OCI-LY7 (cell line): ENCODE data around the gene SNX27.

Experiments used
- EZH2phosphoT487 ChIP-seq: fragments of 200-600 bp; sonication (generic); IDR thresholded peaks from 2 replicates; pipeline ENCODE4 v1.6.1; 2018; ENCODE audit warnings: low read depth, borderline replicate concordance, mild to moderate bottlenecking, mixed run types, antibody characterized with exemption, low read length, moderate library complexity, mixed read lengths
- TF ChIP-seq, protein P1 (sequence below): fragments of 200-600 bp; sonication (generic); conservative IDR thresholded peaks from 2 replicates; pipeline ENCODE4 v1.5.1; 2014; ENCODE audit warnings: mild to moderate bottlenecking, antibody characterized with exemption, low read length, moderate library complexity, mixed read lengths

DNA sequence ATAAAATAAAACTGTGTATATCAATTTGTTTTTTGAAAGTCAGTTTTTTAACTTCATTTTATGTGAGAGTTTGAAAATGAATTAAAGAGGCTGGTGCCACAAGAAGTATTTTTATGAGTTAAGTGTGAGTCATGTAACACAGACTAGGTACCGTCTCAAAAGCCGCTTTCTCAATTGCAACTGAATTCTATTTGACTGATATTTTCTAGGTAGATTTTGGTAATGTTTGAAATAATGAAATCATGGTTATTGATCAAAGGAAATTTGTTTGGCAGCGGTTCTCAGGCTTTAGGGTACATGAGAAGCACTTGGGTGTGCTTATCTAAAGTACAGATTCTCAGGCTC, 4.6 kb downstream of the SNX27 start:
- TF ChIP-seq, protein P1, sequence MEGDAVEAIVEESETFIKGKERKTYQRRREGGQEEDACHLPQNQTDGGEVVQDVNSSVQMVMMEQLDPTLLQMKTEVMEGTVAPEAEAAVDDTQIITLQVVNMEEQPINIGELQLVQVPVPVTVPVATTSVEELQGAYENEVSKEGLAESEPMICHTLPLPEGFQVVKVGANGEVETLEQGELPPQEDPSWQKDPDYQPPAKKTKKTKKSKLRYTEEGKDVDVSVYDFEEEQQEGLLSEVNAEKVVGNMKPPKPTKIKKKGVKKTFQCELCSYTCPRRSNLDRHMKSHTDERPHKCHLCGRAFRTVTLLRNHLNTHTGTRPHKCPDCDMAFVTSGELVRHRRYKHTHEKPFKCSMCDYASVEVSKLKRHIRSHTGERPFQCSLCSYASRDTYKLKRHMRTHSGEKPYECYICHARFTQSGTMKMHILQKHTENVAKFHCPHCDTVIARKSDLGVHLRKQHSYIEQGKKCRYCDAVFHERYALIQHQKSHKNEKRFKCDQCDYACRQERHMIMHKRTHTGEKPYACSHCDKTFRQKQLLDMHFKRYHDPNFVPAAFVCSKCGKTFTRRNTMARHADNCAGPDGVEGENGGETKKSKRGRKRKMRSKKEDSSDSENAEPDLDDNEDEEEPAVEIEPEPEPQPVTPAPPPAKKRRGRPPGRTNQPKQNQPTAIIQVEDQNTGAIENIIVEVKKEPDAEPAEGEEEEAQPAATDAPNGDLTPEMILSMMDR = no peak
- TF ChIP-seq EZH2phosphoT487 = no peak
